Measurements from ENCODE around the gene SLC12A4.

- no peak for TF ChIP-seq CTCF (IDR thresholded peaks at IDR 0.05)
- no peak for TF ChIP-seq POLR2A (IDR thresholded peaks at IDR 0.05)
Measured at GRCh38 chr16:67959536-67960329, 8.7 kb downstream of the SLC12A4 start.

Measured in right lobe of liver (tissue), 4 donors.